ENCODE results near the gene CADM2. TPM values are rescaled to one million over a fixed set of nuclear protein-coding genes. Genes with fewer than 3 reads are reported as not detected.

Gene CADM2
- total RNA-seq, 2 donors from 2014 or later, result 24.1 to 29.8 TPM

GRCh38 chr3:85303156-85303555 is 344.4 kb downstream of the CADM2 start:
- Histone ChIP-seq H3K9ac (ENCODE audit: extremely low read depth, low read length, poor library complexity, severe bottlenecking) (no peak overlapping the region), H3K4me1 (ENCODE audit: control insufficient read depth, insufficient read depth, low read length) (no peaks in the 10 kb centered on the region), H3K9me3 (ENCODE audit: control insufficient read depth, low read length) (no peaks in the 10 kb centered on the region), H3K27ac (ENCODE audit: low read depth, low read length) (no peak overlapping the region), H3K36me3 (ENCODE audit: control insufficient read depth, insufficient read depth, low read length) (no peaks in the 10 kb centered on the region), H3K27me3 (ENCODE audit: control insufficient read depth, insufficient read depth, low read length, poor library complexity, severe bottlenecking) (no peaks in the 10 kb centered on the region), H3K4me3 (ENCODE audit: low read length) (no peak overlapping the region)
- no peaks in the 10 kb centered on the region for H3K9me3 Mint-ChIP-seq
- H3K27ac Mint-ChIP-seq, result no peak overlapping the region
- DNase-seq, result no peak
- H3K4me1 Mint-ChIP-seq, result no peaks in the 10 kb centered on the region
- no peak for TF ChIP-seq CTCF (conservative IDR thresholded peaks at IDR 0.05)
- no peaks in the 10 kb centered on the region for H3K36me3 Mint-ChIP-seq (ENCODE audit: low read depth)
- 90 to 96% methylated on average over 2 to 4 of the region's 4 CpGs for WGBS, 2 experiments (ENCODE audit: insufficient coverage in 1 of 2, insufficient read length in 1 of 2)
- no peak overlapping the region for H3K4me3 Mint-ChIP-seq
- no peaks in the 10 kb centered on the region for H3K27me3 Mint-ChIP-seq (ENCODE audit: insufficient read depth)

- H3K9me3 Mint-ChIP-seq, result no peaks in the 10 kb centered on the region
- Histone ChIP-seq H3K4me1 (ENCODE audit: control insufficient read depth, insufficient read depth, low read length) (no peaks in the 10 kb centered on the region), H3K36me3 (ENCODE audit: control insufficient read depth, insufficient read depth, low read length) (no peaks in the 10 kb centered on the region), H3K27ac (ENCODE audit: low read depth, low read length) (no peak overlapping the region), H3K27me3 (ENCODE audit: control insufficient read depth, insufficient read depth, low read length, poor library complexity, severe bottlenecking) (no peaks in the 10 kb centered on the region), H3K4me3 (ENCODE audit: low read length) (no peak overlapping the region), H3K9me3 (ENCODE audit: control insufficient read depth, low read length) (no peaks in the 10 kb centered on the region), H3K9ac (ENCODE audit: extremely low read depth, low read length, poor library complexity, severe bottlenecking) (no peak overlapping the region)
- no peak for DNase-seq
- TF ChIP-seq CTCF (conservative IDR thresholded peaks at IDR 0.05), result peak; percentile 72
- no peak overlapping the region for H3K27ac Mint-ChIP-seq
- H3K36me3 Mint-ChIP-seq (ENCODE audit: low read depth), result no peaks in the 10 kb centered on the region
- 92% methylated on average over 3 of the region's 3 CpGs; no CpG with 5 or more reads in 1 of the 2 experiments for WGBS, 2 experiments (ENCODE audit: insufficient coverage in 1 of 2, insufficient read length in 1 of 2)
- H3K4me3 Mint-ChIP-seq, result no peak overlapping the region
- H3K4me1 Mint-ChIP-seq, result no peaks in the 10 kb centered on the region
- no peaks in the 10 kb centered on the region for H3K27me3 Mint-ChIP-seq (ENCODE audit: insufficient read depth)
Measured at GRCh38 chr3:85304360-85304964, 345.7 kb downstream of the CADM2 start.

- Histone ChIP-seq H3K4me1 (ENCODE audit: control insufficient read depth, insufficient read depth, low read length) (no peaks in the 10 kb centered on the region), H3K36me3 (ENCODE audit: control insufficient read depth, insufficient read depth, low read length) (no peaks in the 10 kb centered on the region), H3K27ac (ENCODE audit: low read depth, low read length) (no peak overlapping the region), H3K27me3 (ENCODE audit: control insufficient read depth, insufficient read depth, low read length, poor library complexity, severe bottlenecking) (no peaks in the 10 kb centered on the region), H3K9me3 (ENCODE audit: control insufficient read depth, low read length) (peaks cover under 1% of the 10 kb centered on the region), H3K9ac (ENCODE audit: extremely low read depth, low read length, poor library complexity, severe bottlenecking) (no peak overlapping the region), H3K4me3 (ENCODE audit: low read length) (no peak overlapping the region)
- WGBS, 2 experiments (ENCODE audit: insufficient coverage in 1 of 2, insufficient read length in 1 of 2), result 67% methylated on average over 3 of the region's 3 CpGs; no CpG with 5 or more reads in 1 of the 2 experiments
- Mint-ChIP-seq H3K36me3 (ENCODE audit: low read depth) (no peaks in the 10 kb centered on the region), H3K4me3 (no peak overlapping the region), H3K27ac (no peak overlapping the region), H3K4me1 (no peaks in the 10 kb centered on the region), H3K9me3 (no peaks in the 10 kb centered on the region), H3K27me3 (ENCODE audit: insufficient read depth) (no peaks in the 10 kb centered on the region)
- DNase-seq, result no peak
- no peak for TF ChIP-seq CTCF (conservative IDR thresholded peaks at IDR 0.05)
Measured at GRCh38 chr3:85312331-85312730, 353.5 kb downstream of the CADM2 start.

Measured in endodermal cell (in vitro differentiated cells).